ENCODE measurements around the gene ARHGAP11A. TPM values are rescaled to one million over a fixed set of nuclear protein-coding genes. Genes with fewer than 3 reads are reported as not detected.

Gene ARHGAP11A
- total RNA-seq, 1 experiment from 2014 or later, result 93.0 TPM

GRCh38 chr15:32657941-32658340 is 42.6 kb downstream of the ARHGAP11A start:
- ChIA-PET POLR2A (no interaction called here), CTCF (interaction anchor here (2.7 to 2.9 kb wide), 2 partner anchors 9 to 336 kb away, joined by 11 to 12 read pairs; no protein-coding TSS in a partner anchor)
- DNase-seq (ENCODE audit: low spot score) (no peak), ATAC-seq (no peak)
- Mint-ChIP-seq H3K9me3 (no peaks in the 10 kb centered on the region), H3K4me1 (peaks cover 12% of the 10 kb centered on the region), H3K27ac (no peak overlapping the region), H3K4me3 (no peak overlapping the region), H3K36me3 (peaks cover 4% of the 10 kb centered on the region; the same call in 1 of the 2 replicates), H3K27me3 (ENCODE audit: low read depth) (no peaks in the 10 kb centered on the region)
- TF ChIP-seq TEAD1 (CRISPR knock-in tag; IDR thresholded peaks at IDR 0.05), result no peak

- DNase-seq (ENCODE audit: low spot score), result no peak
- H3K4me3 Mint-ChIP-seq, result no peak overlapping the region
- ChIA-PET CTCF (interaction anchor here (1.2 to 2.7 kb wide), 4 partner anchors 8 to 296 kb away, joined by 4 to 14 read pairs (median 8); no protein-coding TSS in a partner anchor), POLR2A (no interaction called here)
- peaks cover 2% of the 10 kb centered on the region for H3K4me1 Mint-ChIP-seq
- ATAC-seq, result no peak
- no peaks in the 10 kb centered on the region for H3K9me3 Mint-ChIP-seq
- no peak for TF ChIP-seq ZNF138 (CRISPR knock-in tag; conservative IDR thresholded peaks at IDR 0.05)
- TF ChIP-seq HMGA2 (CRISPR knock-in tag; IDR thresholded peaks at IDR 0.05), result no peak
- TF ChIP-seq USF1 (CRISPR knock-in tag; IDR thresholded peaks at IDR 0.05), result no peak
- TF ChIP-seq USF2 (CRISPR knock-in tag; IDR thresholded peaks at IDR 0.05), result no peak
- TF ChIP-seq ZNF263 (CRISPR knock-in tag; IDR thresholded peaks at IDR 0.05; ENCODE audit: low read depth), result no peak
- TF ChIP-seq TEAD4 (CRISPR knock-in tag; IDR thresholded peaks at IDR 0.05), result no peak
- no peak for TF ChIP-seq NR3C1 (CRISPR knock-in tag; conservative IDR thresholded peaks at IDR 0.05; ENCODE audit: low read depth)
- no peak for TF ChIP-seq RORB (CRISPR knock-in tag; IDR thresholded peaks at IDR 0.05)
- TF ChIP-seq NFYB (CRISPR knock-in tag; conservative IDR thresholded peaks at IDR 0.05; ENCODE audit: low read depth), result no peak
- no peak for TF ChIP-seq CREB1 (CRISPR knock-in tag; IDR thresholded peaks at IDR 0.05)
- TF ChIP-seq ELF4 (CRISPR knock-in tag; IDR thresholded peaks at IDR 0.05; ENCODE audit: low read depth), result no peak
- no peak for TF ChIP-seq ZNF425 (CRISPR knock-in tag; conservative IDR thresholded peaks at IDR 0.05)
- TF ChIP-seq HMGXB4 (CRISPR knock-in tag; IDR thresholded peaks at IDR 0.05), result no peak
- no peak for TF ChIP-seq ZNF219 (CRISPR knock-in tag; IDR thresholded peaks at IDR 0.05; ENCODE audit: borderline replicate concordance)
- TF ChIP-seq TP53 (CRISPR knock-in tag; IDR thresholded peaks at IDR 0.05), result no peak
- no peak for TF ChIP-seq ARID4B (CRISPR knock-in tag; IDR thresholded peaks at IDR 0.05; ENCODE audit: borderline replicate concordance)
- TF ChIP-seq MAX (CRISPR knock-in tag; IDR thresholded peaks at IDR 0.05), result no peak
- TF ChIP-seq ZSCAN18 (CRISPR knock-in tag; IDR thresholded peaks at IDR 0.05), result no peak
- H3K27ac Mint-ChIP-seq, result no peak overlapping the region
- peaks cover 2% of the 10 kb centered on the region; the same call in 1 of the 2 replicates for H3K36me3 Mint-ChIP-seq
- H3K27me3 Mint-ChIP-seq (ENCODE audit: low read depth), result no peaks in the 10 kb centered on the region
Measured at GRCh38 chr15:32659340-32660155, 44.2 kb downstream of the ARHGAP11A start.
